HG03039 (cell line): Measurements from ENCODE around the gene ANKFY1.
"Not testable (repeated sequence)": the region's sequence is repeated elsewhere in the genome, so short reads cannot be mapped to it uniquely, and the experiment has no call there.

ENCODE experiments used
- ATAC-seq: cut with Tn5 transposase; IDR thresholded peaks from one replicate; pipeline ENCODE4 v1.9.1; 2021; ENCODE audit warnings: mild to moderate bottlenecking, moderate library complexity; ENCODE audit not compliant: unreplicated experiment

ANKFY1 gene

DNA sequence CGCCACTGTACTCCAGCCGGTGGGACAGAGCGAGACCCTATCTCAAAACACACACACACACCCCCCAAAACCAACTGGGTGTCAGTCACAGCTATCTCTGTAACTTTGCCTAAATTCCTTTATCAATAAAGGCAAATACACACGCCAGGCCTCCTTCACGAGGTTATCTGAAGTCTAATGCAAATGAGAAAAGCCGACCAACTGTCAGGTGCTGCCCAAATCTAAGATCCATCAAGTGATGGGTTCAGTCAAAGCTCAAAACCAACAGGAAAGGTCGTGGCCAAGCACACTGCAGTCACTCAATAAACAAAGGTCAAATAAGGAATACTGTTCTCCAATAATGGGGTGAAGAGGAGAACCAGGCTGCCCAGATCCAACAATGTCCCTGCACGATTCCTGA, 1.1 kb downstream of the ANKFY1 start:
- ATAC-seq, result no peak

DNA sequence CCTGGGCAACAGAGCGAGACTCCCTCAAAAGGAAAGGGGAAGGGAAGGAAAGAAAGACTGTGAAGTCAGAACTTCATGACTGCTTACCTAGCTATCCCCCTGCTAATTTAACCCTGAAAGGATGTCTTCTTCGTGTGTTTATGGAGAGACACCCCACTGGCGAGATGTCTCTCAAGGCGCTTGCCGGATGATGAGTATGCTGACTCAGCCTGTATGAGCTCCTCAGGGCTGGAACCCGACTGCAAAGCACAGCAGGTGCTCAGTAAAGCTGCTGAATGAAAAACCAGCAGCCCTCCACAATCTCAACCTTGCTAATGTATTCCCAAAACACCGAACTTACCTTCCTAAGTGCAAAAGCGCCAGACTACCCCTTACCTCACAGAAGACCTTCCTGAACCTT, 2.3 kb downstream of the ANKFY1 start:
- no peak for ATAC-seq

DNA sequence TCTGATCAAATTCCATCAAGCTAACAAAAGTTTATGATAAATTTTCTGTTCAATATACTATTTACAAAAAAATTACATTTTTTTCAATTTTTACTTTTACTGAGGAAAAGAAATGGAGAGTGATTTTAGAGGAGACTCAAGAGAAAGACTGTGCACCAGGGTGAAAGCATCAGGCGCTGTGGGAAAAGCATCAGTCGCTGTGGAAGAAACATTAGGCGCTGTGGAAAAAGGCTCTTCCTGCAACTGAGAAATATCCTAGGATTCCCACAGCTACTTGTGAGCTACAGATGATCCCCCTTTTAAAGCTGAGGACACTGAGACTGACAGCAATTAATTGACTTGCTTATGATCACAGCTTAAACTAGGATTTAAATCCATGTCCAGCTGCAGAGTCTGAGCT, 4.9 kb downstream of the ANKFY1 start:
- no peak for ATAC-seq

DNA sequence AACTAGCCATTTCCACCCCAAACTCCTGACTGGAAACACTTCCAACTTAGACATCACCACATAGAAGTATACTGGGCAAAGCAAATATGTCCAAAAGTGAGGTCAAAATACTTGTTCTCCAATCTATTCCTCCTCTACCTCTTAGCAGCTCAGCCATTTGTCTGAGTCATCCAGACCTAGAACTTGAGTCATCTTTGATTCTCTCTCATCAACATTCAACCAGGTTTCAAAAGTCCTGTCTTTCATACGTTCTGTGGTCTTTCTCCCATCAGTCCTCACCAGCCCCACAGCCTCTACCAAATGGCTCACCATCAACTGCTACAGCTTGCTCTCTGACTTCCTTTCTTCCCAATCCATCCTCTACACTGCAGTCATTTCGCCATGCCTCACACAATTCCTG, 6.8 kb downstream of the ANKFY1 start:
- no peak for ATAC-seq

DNA sequence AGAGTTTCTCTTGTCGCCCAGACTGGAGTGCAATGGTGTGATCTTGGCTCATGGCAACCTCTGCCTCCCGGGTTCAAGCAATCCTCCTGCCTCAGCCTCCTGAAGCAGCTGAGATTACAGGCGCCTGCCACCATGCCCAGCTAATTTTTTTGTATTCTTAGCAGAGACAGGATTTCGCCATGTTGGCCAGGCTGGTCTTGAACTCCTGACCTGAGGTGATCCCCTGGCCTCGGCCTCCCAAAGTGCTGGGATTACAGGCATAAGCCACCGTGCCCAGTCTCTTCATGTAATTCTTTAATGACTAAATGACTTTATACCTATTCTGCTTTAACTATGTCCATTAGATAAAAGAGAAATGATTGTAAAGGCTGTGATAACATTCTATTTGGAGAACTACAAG, 8.5 kb downstream of the ANKFY1 start:
- ATAC-seq, result not testable (repeated sequence)

DNA sequence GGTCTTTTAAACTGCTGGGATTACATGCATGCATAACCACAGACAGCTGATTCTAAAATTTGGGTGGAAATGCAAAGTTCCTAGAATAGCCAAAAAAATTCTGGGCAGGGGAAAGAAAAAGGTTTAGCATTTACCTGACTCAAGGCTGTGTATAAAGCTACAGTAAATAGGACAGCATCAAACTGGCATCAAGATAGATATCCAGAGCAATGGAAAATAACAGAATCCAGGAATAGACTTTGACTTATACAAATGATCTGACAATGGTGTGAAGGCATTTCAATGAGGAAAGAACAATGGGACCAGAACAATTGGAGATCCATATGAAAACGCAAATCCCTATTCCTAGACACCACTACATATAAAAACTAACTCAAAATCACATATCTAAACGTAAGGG, 12.9 kb downstream of the ANKFY1 start:
- ATAC-seq, result no peak

DNA sequence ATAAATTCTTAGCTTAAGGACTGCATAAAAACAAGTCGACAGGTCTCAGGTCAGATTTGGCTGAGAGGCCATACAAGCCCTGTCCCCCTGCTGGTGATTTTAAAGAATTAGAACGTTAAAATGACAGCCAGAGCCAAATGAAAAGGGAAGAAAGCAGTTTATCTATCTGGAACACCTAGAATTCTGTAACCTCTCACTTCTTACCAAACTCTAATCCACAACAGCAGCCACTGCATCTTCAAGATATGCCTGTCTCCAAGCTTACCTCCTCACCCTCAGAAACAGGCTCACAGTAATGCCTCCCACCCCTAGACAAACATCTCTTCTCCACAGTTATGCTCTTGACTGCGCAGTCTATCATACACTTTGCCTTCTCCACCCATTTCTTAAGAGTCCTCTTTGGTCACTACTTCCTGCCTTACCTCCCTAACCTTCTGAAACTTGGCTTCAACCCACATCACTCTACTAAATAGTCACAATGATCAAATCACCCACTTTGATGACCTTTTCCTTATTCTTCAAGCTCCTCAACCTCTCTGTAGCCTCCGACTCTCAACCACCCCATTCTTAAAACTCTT, 14.2 kb downstream of the ANKFY1 start:
- ATAC-seq, result no peak

DNA sequence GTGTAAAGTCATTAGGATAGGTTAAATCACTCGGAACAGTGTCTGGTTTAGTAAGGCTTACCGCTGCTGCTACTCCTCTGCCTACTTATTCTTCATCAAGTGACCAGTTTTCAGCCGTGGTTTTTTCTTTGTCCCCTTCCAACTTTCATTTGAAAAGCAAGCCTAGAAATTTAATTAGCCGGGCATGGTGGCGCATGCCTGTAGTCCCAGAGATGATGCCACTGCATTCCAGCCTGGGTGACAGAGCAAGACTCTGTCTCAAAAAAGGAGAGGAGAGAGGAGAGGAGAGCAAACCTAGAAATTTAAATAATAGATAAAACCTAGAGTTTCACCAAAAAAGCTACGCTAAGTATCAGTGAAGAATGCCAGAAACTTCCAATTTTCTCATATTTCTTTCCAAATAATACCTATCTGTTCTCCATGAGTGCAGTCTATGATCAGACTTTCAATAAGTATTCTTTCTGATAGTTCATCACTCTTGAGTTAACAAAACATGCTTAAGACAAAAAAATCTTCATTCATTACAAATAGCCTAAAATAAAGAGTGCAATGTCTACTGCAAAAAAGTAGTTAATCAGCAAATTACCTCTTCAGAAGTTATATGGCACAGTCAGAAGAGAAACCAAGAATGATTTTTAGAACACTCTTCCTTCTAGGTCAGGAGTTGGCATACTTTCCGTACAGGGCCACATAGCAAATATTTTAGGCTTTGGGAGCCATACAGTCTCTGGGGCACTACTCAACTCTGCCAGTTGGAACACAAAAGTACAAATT, 15.1 kb downstream of the ANKFY1 start:
- no peak for ATAC-seq

DNA sequence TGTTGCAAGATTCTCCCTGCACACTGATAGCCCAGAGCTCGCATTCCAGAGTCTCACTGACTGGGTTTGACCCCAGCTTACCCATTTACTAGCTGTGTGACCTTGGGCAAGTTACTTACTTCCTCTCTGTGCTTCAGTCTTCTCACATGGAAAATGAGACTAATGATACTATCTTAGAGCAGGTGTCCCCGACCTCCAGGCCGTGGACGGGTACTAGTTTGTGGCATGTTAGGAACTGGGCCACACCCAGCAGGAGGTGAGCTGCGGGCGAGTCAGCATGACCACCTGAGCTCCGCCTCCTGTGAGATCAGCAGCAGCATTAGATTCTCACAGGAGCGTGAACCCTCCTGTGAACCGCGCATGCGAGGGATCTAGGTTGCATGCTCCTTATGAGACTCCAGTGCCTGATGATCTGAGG, 15.8 kb downstream of the ANKFY1 start:
- no peak for ATAC-seq

DNA sequence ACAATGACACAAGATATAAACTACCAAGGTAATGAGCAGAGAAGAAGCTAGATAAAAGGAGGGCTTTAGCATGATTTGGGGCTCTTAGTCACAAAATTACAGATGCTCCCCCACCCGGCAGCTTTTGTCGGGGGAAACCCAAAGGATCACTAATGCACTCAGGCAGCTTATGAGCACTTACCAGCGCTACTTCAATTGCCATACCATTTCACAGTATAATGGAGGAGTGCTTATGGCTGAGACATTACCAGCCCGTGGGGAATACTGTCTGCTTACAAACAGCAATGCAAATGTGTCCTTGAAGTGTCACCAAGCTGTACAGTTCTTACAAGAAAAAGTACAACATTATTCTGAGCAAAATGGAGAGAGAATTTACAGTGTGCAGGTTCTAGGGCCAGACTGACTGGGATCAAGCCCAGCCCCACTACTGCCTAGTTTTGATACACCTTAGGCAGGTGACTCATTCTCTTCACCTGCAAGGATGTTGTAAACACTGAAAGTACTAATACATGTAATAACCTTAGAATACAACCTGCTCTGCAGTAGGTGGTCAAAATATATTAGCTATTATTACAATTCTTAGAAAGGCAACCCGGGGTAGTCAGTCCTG, 16.3 kb downstream of the ANKFY1 start:
- no peak for ATAC-seq

DNA sequence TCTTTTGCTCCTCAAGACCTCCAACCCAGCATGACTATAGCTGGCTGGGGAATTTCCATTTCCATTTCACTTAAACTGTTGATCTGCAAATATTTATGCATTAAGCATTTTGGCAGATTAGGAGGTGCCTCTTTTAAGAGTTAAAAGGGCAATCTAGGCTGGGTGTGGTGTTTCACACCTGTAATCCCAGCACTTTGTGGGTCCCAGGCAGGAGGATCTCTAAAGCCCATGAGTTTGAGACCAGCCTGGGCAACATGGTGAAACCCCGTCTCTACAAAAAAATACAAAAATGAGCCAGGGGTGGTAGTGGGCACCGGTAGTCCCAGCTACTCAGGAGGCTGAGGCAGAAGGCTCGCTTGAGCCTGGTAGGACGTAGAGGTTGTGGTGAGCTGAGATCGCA, 17.1 kb downstream of the ANKFY1 start:
- no peak for ATAC-seq

DNA sequence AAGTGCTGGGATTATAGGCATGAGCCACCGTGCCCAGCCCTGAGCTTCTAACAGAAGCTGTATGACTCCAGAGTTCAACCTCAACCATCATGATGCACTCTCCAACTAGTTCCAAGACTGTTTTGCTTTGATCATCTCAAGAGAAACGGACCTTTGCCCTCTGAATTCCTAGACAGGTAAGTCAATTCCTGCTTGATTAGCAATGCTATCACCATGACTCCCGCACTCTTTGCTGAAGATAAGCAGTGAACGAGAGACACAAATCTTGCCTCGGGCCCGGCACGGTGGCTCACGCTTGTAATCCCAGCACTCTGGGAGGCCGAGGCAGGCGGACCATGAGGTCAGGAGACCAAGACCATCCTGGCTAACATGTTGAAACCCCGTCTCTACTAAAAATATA, 22.2 kb downstream of the ANKFY1 start:
- no peak for ATAC-seq

DNA sequence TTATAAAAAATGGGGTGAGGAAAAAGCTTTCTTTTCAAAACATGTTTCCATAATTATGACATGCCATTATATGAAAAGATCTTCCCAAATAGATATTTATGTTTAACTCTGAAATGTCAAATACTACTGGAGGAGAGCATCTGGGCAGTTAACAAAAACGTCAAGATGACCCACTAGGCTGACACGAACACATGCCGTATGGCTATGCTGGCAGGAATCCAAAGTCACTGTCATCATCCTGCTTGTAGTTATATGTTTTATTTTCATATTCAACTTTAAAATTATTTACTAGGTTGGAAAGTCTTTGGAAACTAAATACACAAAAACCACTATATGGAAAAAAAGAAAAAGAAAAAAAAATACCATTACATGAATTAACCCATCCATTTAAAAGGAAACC, 27.3 kb downstream of the ANKFY1 start:
- ATAC-seq, result no peak

DNA sequence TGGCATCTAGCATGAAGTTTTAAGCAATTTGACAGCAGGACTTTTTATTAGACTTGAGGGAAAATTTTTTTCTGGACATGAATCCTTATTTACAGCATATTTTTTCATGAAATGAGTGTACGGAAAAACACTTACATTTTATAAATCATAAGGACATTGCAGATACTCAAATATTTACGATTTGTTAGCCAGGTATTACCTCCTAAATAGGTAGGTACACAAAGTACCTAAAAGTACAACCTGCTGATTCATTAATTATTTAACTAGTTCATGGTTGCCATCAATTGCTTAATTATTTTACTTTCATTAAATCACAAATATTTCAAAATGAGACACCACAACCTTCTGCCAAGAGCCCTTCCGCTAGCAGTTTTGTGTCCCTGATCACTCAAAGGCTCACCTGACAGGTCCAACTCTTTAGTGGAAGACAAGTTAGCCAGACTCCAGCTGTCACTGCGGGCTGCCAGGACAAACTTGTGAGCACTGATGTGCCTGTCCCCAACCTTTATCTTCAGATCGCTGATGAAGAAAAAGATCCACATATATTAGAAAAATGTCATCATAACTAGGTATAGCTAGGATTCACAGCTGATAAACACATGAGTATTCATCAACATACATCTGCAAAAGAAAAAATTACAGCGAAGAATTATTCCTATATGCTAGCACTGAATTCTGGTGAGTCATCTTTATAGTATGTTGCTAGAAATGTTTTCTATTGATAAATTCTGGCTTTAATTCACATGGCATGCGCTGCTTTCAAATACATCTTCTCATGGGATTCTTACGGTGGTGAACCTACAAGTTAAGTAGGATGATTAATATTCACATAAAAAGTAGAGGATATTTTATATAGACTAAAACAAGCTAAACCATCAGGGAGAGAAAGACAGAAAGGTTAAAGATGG, 28.2 kb downstream of the ANKFY1 start:
- no peak for ATAC-seq

DNA sequence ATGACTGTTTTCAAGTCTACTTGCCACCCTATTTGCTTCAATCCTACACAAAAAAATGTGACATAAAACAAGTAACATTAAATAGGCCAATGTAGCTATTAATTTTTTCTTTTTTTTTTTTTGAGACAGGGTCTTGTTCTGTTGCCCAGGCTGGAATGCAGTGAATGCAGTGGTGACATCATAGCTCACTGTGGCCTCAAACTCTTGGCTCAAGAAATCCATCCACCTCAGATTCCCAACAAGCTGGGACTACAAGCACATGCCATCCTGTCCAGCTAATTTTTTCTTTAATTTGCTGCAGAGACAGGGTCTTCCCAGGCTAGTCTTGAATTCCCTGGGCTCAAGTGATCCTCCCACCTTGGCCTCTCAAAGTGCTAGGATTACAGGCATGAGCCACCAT, 29.4 kb downstream of the ANKFY1 start:
- ATAC-seq, result no peak

DNA sequence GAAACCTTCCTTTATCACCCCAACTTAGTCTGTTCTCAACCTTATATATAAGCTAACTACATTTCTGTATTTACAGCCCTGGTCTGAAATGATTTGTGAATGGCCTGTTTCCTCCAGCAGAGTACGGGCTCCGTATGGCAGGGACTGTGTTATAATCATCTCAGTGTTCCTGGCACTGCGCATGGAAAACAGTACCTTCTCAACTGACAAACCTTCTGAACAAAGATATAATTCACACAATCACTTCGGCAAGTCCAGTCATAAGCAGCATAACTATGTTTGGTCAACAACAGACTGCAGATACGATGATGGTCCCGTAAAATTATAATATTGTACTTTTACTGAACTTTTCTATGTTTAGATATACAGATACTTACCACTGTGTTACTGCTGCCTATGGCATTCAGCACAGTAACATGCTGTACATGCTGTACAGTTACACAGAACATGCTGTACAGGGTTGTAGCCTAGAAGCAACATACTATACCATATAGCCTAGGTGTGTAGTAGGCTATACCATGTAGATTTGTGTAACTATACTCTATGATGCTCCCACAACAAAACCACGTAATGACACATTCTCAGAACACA, 30.0 kb downstream of the ANKFY1 start:
- ATAC-seq, result no peak

DNA sequence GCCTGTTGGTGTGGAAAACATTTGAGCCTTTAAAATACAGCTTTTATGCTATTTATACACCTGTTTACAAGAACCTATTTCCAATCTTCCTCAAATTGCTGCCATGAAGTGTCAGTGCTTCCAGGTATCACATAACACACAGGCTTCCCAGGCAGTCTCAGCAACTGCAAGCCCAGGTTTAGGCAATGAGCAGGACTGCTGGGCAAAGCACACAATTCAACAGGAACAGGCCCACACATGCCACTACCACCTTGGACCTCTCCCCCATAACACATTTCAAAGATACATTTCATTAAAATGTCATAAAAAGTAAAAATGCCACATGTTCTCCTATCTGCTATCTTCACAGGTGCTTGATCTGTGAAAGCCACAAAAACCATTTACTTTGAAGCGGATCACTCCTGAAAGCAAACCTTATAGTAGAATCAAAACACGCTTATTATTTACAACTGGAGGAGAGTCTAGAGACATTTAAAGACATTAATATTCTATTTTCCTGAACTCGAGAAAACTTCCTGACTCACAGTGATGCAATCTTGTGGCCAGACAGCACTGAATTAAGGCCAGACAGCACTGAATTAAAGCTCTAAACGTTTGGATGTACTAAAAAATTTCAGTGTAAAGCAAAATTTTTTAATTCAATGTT, 31.5 kb downstream of the ANKFY1 start:
- no peak for ATAC-seq

DNA sequence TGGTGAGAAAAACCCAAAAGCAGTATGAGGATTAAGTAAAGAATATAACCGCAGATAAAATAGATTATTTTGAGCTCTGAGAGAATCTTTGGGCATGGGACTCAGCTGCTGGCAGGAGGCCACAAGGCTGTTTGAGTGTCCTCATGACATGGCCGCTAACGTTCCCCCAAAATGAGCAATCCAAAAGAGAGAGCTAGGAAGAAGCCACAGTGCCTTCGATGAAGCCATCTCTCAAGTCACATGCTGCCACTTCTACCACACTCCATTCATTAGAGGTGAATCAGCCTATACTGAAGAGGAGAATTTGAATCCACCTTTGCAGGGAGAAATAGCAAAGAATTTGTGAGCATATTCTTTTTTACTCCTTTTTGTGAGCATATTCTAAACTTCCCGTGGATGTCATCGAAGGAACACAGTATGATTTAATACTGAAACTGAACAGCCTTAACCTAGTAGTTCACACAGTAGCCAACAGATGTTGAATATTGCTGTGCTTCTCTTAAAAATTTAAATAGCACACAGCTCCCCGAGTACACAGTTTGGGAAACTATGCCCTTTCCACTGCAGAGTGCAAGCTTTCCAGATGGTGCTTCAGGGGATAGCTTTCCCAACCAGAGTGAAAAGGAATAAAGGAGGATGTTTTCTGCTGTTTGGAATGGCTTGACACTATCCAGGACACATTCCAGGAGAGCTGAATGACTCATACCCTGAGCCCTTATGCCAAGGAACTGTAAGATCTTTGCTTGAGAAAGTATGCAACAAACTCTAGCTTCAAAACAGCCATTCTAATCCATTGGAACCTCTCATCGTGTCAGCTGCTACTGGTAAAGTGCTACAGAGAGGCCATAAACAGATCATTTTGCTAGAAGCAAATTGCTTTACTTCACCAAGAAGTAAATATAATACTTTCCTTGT, 33.9 kb downstream of the ANKFY1 start:
- ATAC-seq, result no peak

DNA sequence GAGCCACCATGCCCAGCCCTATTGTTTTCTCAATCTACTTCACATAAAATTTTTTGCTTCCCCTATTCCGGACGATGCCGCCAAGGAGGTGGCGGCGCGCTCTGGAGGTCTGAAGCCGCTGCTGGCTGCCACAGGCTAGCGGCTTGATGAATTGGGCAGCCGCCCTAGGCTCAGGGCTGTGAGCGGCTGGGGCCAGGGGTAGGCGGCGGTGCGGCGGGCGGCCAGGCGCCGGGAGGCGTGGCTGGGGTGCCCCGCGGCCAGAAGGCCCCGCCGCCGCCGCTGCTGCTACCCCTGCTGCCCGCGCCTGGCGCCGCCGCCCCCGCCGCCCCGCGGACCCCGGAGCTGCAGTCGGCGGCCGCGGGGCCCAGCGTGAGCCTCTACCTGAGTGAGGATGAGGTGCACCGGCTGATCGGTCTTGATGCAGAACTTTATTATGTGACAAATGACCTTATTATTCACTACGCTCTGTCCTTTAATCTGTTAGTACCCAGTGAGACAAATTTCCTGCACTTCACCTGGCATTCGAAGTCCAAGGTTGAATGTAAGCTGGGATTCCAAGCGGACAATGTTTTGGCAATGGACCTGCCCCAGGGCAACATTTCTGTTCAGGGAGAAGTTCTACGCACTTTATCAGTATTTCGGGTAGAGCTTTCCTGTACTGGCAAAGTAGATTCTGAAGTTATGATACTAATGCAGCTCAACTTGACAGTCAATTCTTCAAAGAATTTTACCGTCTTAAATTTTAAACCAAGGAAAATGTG, 41.7 kb downstream of the ANKFY1 start:
- no peak for ATAC-seq
